ENCODE results near the gene SYTL2.

The SYTL2 gene

DNA sequence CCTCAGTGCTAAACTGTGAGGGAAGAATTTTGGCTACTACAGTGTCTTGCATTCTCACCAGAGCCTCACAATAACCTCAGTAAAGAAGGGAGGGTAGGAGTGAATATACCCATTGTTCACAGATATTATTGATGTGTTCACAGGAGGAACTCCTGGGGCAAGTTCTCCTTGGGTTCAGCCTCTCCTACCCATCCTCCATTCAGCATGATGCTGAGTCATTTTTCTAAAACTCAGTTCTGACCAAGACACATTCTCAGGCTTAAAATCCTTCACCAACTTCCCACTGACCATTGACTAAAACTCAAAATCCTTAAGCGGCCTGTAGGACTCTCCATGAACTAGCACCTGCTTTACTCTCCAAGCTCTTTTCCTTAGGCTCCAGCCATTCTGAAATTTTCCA lies 48.7 kb downstream of the SYTL2 start:
- DNase-seq (ENCODE audit: low read depth in 2 of 2), result no peak

DNA sequence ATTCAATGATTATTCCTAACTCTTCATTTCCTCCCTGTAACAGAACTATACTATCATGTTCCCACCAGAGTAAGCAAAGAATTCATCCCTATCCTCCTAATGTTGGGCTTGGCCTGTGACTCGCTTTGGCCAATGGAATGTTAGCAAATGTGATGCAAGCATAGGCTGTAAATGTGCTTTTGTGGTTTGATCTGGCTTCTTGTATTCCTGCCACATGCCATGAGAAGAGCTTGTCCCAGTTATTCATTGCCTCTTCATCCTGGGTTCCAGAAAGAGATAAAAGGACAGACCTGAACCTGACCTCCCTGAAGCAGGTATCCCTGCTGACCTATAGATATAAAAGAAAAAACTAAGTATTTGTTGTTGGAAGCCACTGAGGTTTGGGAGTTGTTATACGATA lies 51.0 kb downstream of the SYTL2 start:
- DNase-seq (ENCODE audit: low read depth in 2 of 2), result no peak

- no peak for DNase-seq (ENCODE audit: low read depth in 2 of 2)
Observed at GRCh38 chr11:85758480-85759039, 52.4 kb downstream of the SYTL2 start.

DNA sequence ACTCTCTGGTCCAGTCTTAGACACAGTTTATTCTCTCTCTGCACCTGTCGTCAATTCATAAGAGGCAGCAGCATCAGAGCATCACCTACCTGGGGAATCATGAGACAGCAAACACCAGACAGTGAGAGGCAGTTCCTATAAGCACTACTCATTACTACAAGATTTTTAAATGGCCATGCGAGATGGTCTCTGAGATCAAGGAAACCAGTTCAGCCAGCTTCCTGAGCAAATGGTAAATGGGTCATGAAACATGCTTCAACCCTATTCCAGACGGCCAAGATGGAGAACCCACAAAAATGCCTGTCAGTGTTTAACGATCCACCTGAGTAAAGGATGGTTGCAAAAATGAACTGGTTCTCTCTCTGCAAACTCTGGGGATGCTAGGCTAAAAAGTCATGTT lies 52.9 kb downstream of the SYTL2 start:
- DNase-seq (ENCODE audit: low read depth in 2 of 2), result no peak

DNA sequence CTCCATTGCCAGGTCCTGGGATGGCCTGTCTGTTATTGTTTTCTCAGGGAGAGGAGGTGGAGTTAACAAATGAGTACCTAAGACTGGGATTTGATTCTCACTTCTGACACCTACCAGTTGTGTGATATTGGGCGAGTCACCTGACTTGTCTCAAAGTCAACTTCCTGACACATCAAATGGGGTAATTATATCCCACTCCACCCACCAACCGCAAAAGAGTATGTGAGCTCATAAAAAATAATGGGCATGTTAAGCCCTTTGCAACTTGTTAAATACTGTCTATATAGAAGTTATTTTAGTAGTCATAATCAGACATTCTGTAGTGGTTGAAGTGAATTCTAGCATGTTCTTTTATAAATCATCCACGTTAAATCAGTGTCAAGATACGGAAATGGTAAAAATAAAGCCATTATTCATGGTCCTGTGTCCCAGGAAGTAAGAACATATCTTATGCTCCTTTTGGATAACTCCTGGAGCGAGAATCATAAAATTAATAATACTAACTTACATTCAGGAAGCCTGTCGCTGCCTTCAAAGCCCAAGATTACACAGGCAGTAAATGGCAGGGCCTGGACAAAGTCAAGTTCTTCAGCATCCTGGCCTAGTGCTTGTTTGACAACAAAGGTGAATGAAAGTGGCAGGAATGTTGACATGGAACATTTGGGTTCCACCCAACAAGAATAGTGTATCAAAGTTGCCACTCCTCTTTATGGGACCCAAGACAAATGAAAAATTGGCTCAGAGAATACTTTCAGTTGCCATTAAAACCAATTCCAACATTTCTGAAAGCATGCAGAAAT lies 54.3 kb downstream of the SYTL2 start:
- no peak for DNase-seq (ENCODE audit: low read depth in 2 of 2)

GRCh38 chr11:85755701-85756100 lies 55.2 kb downstream of the SYTL2 start:
- DNase-seq (ENCODE audit: low read depth in 2 of 2), result no peak

DNA sequence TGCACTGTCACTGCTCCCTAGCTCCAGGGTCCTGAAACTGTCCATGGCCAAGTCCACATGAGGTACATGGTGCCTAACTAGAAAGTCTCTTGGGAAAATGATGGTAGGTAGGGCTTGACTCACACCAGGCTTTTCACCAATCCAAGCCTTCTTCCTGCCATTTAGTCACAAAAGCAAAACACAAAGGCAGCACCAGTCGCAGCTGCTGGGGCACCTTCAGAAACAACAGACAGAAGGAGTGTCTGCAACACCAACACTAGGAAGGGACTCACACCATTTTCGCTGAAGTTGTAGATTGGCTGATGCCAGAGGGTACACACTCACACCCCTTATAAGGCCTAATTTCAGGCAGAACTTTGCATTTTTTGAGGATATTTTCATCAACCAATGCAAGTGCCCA lies 55.7 kb downstream of the SYTL2 start:
- no peak for DNase-seq (ENCODE audit: low read depth in 2 of 2)

- DNase-seq (ENCODE audit: low read depth in 2 of 2), result peak; percentile 74 to 77
Observed at GRCh38 chr11:85752890-85753581, 57.9 kb downstream of the SYTL2 start.

DNA sequence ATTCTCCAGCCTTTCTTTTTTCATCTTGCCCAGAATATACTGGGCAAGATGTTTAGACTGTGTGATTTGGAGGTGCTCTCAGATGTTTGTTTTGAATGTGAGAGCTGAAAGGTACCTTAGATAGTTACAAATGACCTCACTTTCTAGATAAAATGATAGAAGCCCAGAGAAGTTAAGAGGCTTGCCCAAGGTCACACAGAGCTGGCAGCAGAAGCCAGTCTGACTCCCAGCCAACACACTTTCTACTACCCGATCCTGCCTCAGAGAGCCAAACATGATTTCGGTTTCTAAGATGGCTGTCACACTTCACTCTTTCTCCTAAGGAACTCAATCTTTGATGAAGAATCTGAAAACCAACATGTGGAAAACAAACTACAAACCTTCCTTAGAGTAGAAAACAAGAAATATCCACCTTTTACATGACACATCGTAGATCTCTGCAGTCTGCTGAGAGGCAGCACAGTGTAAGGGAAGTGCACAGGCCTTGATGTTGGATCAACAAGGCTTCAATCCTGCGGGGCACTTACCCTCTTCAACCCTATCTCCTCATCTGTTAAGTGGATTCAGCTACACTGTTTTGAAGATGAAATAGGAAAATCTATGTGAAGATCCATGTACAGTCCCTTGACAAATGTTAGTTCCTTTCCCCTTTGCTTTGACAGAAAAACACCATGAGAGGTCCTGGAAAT lies 58.6 kb downstream of the SYTL2 start:
- no peak for DNase-seq (ENCODE audit: low read depth in 2 of 2)

DNA sequence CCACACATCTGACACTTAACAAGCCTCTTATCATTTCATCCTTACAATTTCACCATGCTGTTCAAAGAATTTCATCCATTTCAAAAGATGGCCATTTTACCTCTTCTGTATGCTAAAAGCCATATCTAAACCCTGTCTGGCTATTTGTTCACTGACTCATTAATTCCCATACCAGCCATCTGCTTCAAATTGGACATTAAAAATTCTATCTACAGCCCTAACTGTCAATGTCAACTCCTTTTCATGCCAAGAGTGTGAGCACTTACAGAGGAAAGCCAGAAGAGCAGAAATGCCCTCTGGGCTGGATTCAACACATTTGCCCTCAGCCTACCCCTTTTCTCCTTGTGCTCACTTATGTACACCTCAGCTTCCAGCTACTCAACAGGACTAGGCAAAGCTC lies 59.2 kb downstream of the SYTL2 start:
- DNase-seq (ENCODE audit: low read depth in 2 of 2), result no peak

- no peak for DNase-seq (ENCODE audit: low read depth in 2 of 2)
Observed at GRCh38 chr11:85750646-85751045, 60.3 kb downstream of the SYTL2 start.

- no peak for DNase-seq (ENCODE audit: low read depth in 2 of 2)
Observed at GRCh38 chr11:85749884-85750283, 61.1 kb downstream of the SYTL2 start.

DNA sequence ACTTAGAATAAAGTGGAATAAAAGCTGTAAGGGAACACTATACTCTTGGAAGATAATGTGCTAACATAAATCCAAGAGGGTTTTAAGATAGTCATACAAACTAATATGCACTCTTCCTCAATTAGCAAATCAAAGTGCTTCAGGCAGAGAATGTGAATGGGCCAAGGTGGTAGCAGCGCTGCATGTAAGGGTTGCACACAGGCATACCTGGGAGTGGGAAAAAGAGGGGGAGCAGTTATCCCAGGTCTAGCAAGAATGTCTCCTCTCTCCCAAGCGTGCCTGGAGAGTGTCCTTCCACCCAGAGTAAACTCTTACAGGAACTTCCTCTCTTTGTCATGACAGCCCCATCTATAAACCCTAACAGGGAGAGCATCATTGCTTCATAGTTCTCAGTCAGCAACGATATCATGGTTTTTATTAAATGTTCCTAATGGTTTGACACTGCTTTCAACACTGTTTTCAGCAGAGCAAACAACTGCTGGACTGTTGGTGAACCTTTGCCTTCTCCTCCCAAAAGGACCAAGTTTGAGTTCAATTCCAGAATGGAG lies 61.6 kb downstream of the SYTL2 start:
- DNase-seq (ENCODE audit: low read depth in 2 of 2), result no peak

DNA sequence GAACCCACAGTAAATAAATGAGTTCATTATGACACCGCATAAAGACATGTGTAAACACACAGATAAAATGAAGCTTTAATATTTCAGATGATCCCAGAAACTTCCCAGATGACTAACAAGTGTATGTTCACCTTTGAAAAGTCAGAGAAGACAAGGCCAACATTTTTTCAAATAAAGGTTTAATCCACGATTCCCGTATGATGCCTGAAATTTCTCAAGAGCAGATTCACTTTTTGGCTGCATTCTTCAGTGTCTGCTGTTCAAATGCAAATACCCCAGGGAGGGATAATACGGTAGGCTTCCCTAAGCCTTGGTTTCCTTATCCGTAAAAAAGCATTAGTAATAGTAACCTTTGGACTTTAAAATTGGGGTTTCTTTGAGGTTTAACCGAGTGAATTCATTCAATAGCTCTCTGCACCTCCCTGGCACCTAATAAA lies 62.5 kb downstream of the SYTL2 start:
- DNase-seq (ENCODE audit: low read depth in 2 of 2), result no peak

GRCh38 chr11:85746670-85747069 lies 64.3 kb downstream of the SYTL2 start:
- no peak for DNase-seq (ENCODE audit: low read depth in 2 of 2)

DNA sequence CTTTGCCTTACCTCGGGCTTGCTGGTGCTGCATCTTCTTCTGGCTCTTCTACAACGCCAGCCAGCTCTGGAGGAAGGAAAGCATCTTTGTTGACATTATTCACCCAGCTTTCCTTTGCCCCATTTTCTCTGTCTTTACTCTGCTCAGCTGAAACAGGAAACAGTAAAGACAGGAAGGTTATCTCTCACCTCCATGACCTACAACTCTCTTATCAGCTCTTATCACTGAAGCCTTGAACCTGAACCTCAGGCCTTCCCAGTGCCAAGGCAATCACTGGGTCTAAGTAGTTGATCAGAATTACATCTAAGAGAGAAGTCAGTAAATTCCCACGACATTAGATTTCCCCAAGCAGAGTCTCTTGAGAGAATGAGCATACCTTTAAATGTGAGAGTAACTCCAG lies 65.3 kb downstream of the SYTL2 start:
- DNase-seq (ENCODE audit: low read depth in 2 of 2), result no peak

GRCh38 chr11:85742873-85743275 lies 68.1 kb downstream of the SYTL2 start:
- no peak for DNase-seq (ENCODE audit: low read depth in 2 of 2)

GRCh38 chr11:85742348-85742747 lies 68.6 kb downstream of the SYTL2 start:
- DNase-seq (ENCODE audit: low read depth in 2 of 2), result no peak

- DNase-seq (ENCODE audit: low read depth in 2 of 2), result no peak
Observed at GRCh38 chr11:85740481-85741400, 70.2 kb downstream of the SYTL2 start.

DNA sequence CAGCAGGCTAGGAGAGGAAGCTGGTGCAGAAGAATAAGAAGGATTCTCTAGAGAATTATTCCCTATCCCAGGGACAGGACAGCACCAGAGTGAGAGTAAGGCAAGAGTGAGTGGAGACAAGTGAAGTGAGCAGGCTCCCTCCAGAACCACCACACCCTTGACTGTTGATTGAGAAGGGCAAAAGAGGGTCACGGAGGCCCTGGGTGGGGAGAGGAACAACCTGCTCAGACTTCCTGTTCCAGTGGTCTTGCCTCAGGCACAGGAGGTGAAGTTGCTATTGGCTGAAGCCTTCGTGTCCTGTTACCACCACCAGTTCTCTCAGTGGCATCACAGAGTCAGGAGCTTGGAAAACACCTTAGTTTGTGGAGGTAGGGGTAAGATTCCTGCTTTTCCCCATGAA lies 73.2 kb downstream of the SYTL2 start:
- DNase-seq (ENCODE audit: low read depth in 2 of 2), result no peak

GRCh38 chr11:85735876-85736460 lies 75.0 kb downstream of the SYTL2 start:
- DNase-seq (ENCODE audit: low read depth in 2 of 2), result no peak

All from stimulated activated CD8-positive, alpha-beta memory T cell treated with anti-CD3 and anti-CD28 coated beads, Interleukin-2, amount 100 ng/mL, for 1 hour (primary cell).